Right lobe of liver (tissue), 4 donors: ENCODE data around the gene HBG1.

Experiments used
- CTCF ChIP-seq, 4 donors: fragments of 200-600 bp in 3 of 4; fragments of 450-650 bp in 1 of 4; IDR thresholded peaks; one replicate each; pipeline versions ENCODE4 v1.5.1 to v1.8.0; 2016 to 2022; ENCODE audit warnings: antibody characterized with exemption in 4 of 4, mild to moderate bottlenecking in 2 of 4
- POLR2A ChIP-seq: fragments of 450-650 bp; IDR thresholded peaks from one replicate; pipeline ENCODE4 v1.6.1; 2017; ENCODE audit warnings: antibody characterized with exemption, mild to moderate bottlenecking
- donor health status: DM: no; HTN: no; CAD: no.
- donor health status: DM: no; HTN: no; CAD: no.
- donor health status: DM: no; HTN: yes; CAD: no.

GRCh38 chr11:5231111-5231510 is 18.5 kb downstream of the HBG1 start:
- no peak for TF ChIP-seq CTCF (IDR thresholded peaks at IDR 0.05)
- TF ChIP-seq POLR2A, result no peak
